HG02938 (cell line): ENCODE results near the gene MINDY4B.
"Not testable (repeated sequence)": the region's sequence is repeated elsewhere in the genome, so short reads cannot be mapped to it uniquely, and the experiment has no call there.

ENCODE experiments used
- ATAC-seq: cut with Tn5 transposase; IDR thresholded peaks from one replicate; pipeline ENCODE4 v1.9.1; 2021; ENCODE audit warnings: mild to moderate bottlenecking, moderate library complexity; ENCODE audit not compliant: unreplicated experiment

The MINDY4B gene

GRCh38 chr3:150899141-150899540 is 6.1 kb downstream of the MINDY4B start:
- ATAC-seq: no peak

GRCh38 chr3:150898046-150898754 is 7.0 kb downstream of the MINDY4B start:
- no peak for ATAC-seq

- no peak for ATAC-seq
Observed at GRCh38 chr3:150897592-150897991, 7.6 kb downstream of the MINDY4B start.

- no peak for ATAC-seq
Observed at GRCh38 chr3:150890831-150891230, 14.4 kb downstream of the MINDY4B start.

GRCh38 chr3:150890295-150890694 is 14.9 kb downstream of the MINDY4B start:
- no peak for ATAC-seq

- ATAC-seq: no peak
Observed at GRCh38 chr3:150889106-150889505, 16.1 kb downstream of the MINDY4B start.

GRCh38 chr3:150887031-150887430 is 18.2 kb downstream of the MINDY4B start:
- no peak for ATAC-seq

GRCh38 chr3:150885535-150885934 is 19.7 kb downstream of the MINDY4B start:
- no peak for ATAC-seq

GRCh38 chr3:150878996-150879575 is 26.2 kb downstream of the MINDY4B start:
- no peak for ATAC-seq

GRCh38 chr3:150878290-150878689 is 26.9 kb downstream of the MINDY4B start:
- ATAC-seq: no peak

GRCh38 chr3:150877303-150877702 is 27.9 kb downstream of the MINDY4B start:
- no peak for ATAC-seq

GRCh38 chr3:150876611-150877265 is 28.5 kb downstream of the MINDY4B start:
- no peak for ATAC-seq

- ATAC-seq: no peak
Observed at GRCh38 chr3:150875548-150875947, 29.7 kb downstream of the MINDY4B start.

- ATAC-seq: no peak
Observed at GRCh38 chr3:150874666-150875219, 30.5 kb downstream of the MINDY4B start.

GRCh38 chr3:150871192-150871591 is 34.0 kb downstream of the MINDY4B start:
- no peak for ATAC-seq

- no peak for ATAC-seq
Observed at GRCh38 chr3:150870406-150870805, 34.8 kb downstream of the MINDY4B start.

GRCh38 chr3:150868282-150868681 is 37.0 kb downstream of the MINDY4B start:
- ATAC-seq: no peak

- no peak for ATAC-seq
Observed at GRCh38 chr3:150867434-150867833, 37.8 kb downstream of the MINDY4B start.

GRCh38 chr3:150863921-150864320 is 41.3 kb downstream of the MINDY4B start:
- ATAC-seq: not testable (repeated sequence)

- no peak for ATAC-seq
Observed at GRCh38 chr3:150861851-150862250, 43.4 kb downstream of the MINDY4B start.

GRCh38 chr3:150857936-150858335 is 47.3 kb downstream of the MINDY4B start:
- not testable (repeated sequence) for ATAC-seq

GRCh38 chr3:150850191-150850590 is 55.0 kb downstream of the MINDY4B start:
- no peak for ATAC-seq
